ENCODE measurements around the gene FKBP2.

The FKBP2 gene

DNA sequence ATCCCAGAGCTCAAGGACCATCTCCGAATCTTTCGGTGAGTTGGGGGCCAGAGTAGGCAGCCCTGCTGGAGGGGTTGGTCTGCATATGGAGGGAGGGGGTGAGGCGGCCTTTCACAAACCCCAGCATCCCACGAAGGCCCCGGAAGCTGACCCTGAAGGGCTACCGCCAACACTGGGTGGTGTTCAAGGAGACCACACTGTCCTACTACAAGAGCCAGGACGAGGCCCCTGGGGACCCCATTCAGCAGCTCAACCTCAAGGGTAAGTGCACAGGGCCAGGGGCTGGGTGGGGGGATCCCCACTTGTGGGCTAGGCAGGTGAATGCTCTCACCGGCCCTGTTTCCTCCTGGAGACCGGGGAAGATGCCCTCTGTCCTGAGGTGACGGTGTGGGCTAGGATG lies 21.1 kb upstream of the FKBP2 start:
- no peak for DNase-seq

DNA sequence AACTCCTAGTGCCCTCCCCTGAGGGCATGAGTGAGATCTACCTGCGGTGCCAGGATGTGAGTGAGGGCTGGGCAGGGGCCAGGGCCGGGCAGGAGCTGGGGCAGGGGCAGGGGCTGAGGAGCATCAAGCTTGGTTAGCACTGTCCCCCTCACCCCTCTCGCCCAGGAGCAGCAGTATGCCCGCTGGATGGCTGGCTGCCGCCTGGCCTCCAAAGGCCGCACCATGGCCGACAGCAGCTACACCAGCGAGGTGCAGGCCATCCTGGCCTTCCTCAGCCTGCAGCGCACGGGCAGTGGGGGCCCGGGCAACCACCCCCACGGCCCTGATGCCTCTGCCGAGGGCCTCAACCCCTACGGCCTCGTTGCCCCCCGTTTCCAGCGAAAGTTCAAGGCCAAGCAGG lies 20.6 kb upstream of the FKBP2 start:
- no peak for DNase-seq

DNA sequence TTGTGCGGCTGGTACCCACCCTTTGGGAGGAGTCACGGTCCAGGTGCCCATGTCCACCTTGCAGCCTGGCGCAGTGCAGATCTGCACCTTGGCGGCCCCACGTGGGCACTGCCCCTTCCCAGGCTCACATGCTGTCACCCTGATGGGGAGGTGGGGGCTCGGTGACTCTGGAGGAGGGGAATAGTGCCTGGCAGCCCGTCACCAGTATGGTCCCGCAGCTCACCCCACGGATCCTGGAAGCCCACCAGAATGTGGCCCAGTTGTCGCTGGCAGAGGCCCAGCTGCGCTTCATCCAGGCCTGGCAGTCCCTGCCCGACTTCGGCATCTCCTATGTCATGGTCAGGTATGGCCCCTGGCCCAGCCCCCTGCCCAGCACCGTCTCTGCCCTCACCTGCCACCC lies 20.1 kb upstream of the FKBP2 start:
- no peak for DNase-seq

DNA sequence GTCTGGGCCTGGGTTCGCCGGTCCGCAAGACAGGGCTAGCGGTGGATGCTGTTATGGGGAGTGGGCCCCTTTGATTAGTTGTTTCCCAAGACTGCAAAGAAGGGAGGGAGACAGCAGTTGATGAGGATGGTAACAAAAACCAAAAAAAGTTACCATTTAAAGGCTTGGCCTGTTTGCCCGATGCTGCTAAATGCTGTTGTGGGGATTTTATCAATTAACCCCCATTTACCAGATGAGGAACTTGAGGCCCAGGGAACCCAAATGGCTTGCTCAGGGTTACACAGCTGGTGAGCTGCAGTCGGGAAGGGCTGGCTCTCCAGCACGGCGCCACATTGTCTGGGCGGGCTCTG lies 18.3 kb upstream of the FKBP2 start:
- no peak for DNase-seq

DNA sequence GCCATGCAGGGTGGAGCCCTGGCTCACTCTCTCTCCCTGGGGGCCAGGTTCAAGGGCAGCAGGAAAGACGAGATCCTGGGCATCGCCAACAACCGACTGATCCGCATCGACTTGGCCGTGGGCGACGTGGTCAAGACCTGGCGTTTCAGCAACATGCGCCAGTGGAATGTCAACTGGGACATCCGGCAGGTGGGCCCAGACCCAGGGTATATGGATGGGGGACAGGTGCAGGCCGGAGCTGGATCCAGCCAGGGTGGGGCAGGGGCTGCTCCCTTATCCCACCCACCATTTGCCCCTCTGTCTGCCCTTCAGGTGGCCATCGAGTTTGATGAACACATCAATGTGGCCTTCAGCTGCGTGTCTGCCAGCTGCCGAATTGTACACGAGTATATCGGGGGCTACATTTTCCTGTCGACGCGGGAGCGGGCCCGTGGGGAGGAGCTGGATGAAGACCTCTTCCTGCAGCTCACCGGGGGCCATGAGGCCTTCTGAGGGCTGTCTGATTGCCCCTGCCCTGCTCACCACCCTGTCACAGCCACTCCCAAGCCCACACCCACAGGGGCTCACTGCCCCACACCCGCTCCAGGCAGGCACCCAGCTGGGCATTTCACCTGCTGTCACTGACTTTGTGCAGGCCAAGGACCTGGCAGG lies 17.8 kb upstream of the FKBP2 start:
- DNase-seq: no peak

DNA sequence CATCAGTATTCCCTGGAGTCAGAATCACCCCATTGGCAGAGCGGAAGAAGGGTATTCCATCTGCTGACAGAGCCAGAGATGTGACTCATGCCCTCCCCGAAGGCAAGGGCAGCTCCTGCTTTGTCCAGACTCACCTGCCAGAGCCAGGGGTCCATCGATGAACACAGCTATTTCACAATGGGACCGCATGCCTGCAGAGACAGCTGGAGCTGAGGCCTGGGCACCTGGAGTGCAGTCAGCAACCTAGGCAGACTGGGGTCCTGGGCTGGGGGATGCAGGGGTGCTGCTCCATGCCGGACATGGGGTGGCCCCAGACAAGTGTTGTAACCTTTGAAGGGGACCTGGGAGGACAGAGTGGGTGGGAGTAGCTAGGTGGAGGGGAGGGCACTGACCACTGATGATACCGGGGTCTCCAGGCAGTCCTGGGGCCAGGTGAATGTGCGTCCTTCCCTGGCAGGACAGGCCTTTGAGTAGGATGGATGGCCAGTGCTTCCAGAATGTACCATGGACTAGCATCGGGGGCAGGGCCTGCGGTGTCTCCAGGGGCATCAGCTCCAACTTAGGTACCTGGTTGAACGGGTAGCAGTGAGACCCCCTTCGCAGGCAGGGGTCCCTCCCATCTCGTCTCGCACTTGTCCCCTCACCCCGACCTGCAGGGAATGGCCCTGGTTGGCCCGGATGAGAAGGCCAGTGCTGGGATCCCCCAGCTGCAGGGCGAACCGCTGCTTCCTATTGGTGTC lies 16.6 kb upstream of the FKBP2 start:
- DNase-seq: no peak

DNA sequence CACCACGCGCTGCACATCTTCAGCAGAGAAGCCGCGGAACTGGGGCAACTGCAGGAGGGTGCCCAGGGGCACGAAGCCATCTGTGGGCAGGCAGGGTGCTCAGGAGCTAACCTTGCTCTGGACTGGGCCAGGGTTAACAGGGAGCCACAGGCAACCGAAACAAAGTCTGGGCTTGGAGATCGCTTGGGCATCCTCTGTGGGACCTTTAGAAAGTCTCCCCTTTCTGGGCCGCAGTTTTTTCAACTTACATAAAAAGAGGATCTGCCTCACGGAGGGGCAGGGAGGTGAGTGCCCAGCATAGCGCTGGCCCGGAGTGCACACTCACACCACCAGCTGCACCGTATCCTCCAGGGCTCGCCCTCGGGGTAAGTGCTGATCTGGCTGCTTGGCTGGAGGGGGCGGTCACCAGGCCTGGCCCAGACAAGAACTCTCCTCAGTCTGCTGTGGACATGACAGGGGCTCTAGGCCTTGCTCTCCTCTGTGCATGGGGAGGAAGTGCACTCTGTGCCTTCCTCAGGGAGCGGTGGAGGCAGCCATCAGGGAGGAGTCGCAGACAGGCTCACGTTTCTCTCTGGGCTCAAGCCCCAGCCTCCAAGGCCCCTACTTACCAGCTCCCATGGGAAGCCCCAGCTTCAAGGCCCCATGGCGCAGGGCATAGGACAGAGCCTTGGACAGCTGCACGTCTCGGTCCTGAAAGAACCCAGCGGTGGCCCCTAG lies 15.8 kb upstream of the FKBP2 start:
- DNase-seq: no peak

DNA sequence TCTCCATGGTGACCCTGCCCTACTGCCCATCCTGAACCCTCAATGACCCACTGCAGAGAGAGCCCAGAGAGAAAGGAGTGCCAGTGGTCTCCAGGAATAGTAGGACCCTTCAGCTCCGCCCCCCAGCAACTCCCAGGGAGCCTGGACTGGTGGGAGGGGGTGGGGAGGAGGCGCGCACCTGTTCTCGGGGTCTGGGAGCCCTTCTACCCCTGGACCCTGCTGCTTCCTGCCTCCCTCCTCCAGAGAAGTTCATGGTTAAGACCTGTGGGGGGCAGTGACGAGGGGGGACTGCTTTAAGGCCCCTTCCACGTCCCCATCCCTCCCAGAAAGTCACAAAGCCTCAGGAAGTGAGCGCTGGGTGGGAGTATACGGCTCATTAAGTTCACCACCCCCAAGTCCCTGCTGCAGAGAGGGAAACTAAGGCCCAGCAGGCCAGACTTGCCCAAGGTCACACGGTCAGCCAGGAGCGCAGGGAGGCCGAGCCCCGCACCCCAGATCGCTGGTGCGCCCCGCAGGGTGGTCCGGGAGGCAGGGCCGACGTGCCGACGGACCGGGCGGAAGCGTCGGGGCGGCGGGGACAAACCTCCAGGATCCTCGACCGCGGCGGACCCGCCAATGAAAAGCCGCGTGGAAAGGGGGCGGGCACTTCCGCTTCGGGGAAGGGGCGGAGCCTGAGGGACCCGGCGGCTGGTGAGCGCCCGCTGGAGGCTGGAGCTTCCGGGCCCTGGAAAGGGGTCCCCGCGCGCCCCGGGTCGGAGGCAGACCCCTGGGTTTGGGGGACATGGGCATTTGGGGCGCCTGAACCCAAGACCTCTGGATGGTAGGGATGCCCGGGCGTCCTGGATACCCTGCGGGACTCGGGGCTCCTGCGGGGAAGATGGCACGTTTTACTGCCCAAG lies 15.0 kb upstream of the FKBP2 start, which contains the start of the genes NUDT22 and TRPT1:
TSS of gene NUDT22 (plus strand) at position 667 of the 899 bp plus-strand sequence. CDS start 379 bp downstream, outside the sequence.
TSS of gene TRPT1 (minus strand) at position 579 of the 899 bp plus-strand sequence. CDS start at position 253, 326 bp downstream.
- DNase-seq: peak; percentile 64

DNA sequence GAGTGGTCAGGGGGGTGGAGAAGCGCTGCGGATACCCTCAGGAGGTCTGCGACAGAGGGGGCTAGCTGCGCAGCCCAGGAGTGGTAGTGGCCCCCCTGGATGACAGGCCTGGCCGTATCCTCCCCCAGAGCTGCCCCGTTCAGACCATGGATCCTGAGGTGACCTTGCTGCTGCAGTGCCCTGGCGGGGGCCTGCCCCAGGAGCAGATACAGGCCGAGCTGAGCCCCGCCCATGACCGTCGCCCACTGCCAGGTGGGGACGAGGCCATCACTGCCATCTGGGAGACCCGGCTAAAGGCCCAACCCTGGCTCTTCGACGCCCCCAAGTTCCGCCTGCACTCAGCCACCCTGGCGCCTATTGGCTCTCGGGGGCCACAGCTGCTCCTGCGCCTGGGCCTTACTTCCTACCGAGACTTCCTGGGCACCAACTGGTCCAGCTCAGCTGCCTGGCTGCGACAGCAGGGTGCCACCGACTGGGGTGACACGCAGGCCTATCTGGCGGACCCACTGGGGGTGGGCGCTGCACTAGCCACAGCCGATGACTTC lies 14.3 kb upstream of the FKBP2 start:
- DNase-seq: peak; percentile 72

DNA sequence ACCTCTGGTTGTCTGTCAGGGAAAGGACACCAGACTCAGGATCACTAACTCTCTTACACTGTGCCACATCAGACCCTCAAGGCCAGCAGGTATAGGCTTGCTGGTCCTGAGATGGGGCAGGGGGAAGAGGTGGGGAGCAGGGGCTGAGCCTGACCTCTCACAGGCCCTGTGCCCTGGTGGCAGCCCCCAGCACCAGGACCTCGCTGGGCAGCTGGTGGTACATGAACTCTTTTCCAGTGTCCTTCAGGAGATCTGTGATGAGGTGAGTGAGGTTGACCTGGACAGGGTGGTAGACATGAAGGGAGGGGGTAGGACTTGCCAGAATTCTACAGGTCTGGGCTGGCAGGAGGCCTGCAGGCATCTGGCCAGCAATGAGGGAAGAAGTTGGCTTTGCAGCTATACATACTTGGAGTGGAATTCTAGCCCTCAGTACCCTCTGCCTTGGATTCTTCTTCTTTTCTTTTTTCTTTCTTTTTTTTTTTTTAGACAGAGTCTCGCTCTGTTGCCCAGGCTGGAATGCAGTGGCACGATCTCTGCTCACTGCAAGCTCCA lies 13.4 kb upstream of the FKBP2 start:
- DNase-seq: no peak

DNA sequence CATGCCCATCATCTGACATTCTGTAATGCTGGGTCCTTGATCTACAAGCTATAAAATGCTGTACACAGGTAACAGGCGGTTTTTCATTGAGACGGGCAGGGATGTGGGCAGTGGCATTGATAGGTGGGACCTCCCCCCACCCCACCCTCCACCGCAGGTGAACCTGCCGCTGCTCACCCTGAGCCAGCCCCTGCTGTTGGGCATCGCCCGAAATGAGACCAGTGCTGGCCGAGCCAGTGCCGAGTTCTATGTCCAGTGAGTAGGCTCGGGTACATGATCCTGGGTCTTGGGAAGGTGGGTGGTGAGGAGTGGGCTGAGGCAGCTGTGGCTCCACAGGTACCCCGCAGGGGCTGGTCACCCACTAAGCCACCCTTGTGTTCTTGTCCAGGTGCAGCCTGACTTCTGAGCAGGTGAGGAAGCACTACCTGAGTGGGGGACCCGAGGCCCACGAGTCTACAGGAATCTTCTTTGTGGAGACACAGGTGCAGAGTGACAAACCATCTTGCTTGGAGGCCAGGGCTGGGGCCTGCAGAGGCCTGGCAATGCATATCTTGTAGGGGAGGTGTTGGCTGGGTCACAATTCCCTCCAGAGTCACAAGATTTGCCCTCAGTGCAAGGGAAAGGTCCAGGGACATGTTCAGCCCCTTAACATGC lies 11.7 kb upstream of the FKBP2 start:
- DNase-seq: no peak

DNA sequence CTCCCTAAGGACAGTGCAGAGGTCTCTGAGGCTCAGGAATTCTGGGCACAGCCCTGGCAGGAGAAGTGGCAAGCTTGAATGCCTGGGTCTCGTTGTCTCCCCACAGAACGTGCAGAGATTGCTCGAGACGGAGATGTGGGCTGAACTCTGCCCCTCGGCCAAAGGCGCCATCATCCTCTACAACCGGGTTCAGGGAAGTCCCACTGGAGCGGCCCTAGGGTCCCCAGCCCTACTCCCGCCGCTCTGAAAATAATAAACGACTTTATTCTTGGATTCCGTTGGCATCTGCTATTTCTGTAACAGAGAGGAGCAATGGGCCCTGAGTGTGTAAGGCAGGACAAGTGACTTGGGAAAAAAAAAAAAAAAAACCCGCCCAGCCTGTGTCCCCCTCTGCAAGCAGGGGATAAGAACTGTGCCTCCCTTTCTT lies 11.1 kb upstream of the FKBP2 start:
- DNase-seq: no peak

DNA sequence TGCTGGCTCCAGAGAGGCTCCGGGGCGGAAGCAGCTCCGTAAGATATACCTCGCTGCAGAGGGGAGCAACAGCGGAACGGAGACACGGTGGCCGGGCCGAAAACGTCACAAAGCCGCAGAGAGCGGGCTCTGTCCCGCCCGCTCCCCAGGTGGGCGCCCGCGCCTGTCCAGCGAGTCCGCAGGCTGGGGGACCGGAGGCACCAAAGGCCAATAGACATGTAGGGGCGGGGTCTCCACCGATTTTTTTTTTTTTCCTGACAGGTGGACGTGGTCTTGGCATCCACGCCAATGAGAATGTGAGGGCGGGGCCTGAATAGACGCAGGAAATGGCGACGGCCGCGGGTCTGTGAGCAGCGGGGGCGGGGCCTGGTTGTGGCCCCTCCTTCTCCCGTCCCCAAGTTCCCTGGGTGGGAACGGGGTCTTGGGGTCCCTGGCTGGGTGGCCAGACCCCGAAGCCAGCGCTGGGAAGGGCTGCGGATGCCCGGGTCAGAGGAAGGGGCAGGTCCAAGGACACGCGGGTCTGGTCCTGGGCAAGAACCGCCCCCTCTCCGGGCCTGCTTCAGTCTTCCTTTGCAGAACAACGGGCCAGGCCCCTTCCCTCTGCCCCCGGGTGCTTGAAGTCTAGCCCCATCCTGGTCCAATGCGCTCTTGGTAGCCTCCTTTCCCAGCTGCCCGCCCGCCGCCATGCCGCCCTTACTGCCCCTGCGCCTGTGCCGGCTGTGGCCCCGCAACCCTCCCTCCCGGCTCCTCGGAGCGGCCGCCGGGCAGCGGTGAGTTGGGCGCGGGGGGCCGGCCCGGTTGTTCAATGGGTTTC lies 10.5 kb upstream of the FKBP2 start, which contains the start of gene DNAJC4:
TSS of gene DNAJC4 (plus strand) at position 378 of the 814 bp plus-strand sequence. CDS start at position 685, 307 bp downstream.
- DNase-seq: peak; percentile 94

DNA sequence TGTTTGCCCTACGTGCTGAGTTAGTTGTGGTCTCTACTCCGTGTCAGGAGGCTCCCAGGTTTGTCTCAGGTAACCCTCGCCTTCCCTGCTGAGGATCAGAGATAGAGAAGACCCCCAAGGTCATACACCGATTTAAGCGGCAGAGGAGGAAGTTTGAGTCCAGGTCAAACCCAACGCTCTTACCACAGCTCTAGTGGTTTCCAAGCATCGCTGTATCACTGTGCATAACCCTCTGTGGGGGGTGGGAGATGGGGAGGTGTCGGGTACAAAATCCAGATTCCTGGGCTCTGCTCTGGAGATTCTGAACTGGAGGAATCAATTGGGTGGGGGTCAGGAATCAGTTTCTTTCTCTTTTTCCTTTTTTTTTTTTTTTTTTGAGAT lies 9.9 kb upstream of the FKBP2 start:
- no peak for DNase-seq

DNA sequence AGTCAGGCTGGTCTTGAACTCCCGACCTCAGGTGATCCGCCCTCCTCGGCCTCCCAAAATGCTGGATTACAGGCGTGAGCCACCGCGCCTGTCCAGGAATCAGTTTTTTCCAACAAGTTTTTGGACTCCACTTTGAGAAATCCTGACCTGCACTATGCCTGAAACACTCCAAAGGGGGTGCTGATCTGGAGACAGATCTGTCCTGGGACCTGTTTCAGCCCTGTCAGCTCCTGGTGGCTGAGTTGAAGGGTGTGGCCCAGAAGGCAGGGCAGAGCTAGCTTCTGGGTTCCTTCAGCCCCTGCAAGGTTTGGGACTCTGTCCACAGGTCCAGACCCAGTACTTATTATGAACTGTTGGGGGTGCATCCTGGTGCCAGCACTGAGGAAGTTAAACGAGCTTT lies 9.3 kb upstream of the FKBP2 start:
- no peak for DNase-seq

DNA sequence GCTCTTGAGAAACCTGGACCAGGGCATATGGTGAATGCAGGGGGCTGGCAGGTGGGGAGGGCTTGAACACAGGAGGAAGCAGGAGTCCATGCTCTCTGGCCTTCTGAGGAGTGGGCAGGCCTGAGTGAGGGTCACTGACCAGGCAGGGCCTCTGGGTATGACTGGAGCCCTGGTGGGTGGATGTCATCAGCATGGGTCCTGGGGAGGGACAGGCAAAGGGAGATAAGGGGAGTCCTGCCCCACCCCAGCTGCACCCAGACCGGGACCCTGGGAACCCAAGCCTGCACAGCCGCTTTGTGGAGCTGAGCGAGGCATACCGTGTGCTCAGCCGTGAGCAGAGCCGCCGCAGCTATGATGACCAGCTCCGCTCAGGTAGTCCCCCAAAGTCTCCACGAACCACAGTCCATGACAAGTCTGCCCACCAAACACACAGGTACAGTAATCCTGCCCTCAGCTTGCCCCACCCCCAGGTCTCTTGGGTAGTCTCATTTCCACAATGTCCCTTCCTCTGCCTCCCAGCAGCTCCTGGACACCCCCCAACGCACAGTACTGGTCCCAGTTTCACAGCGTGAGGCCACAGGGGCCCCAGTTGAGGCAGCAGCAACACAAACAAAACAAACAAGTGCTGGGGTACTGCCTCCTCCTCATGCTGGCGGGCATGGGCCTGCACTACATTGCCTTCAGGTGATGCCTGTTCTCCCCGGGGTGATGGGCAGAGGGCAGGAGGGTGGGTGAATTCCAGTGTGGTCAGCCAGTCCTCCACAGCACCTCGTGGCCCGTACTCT lies 8.5 kb upstream of the FKBP2 start:
- no peak for DNase-seq

DNA sequence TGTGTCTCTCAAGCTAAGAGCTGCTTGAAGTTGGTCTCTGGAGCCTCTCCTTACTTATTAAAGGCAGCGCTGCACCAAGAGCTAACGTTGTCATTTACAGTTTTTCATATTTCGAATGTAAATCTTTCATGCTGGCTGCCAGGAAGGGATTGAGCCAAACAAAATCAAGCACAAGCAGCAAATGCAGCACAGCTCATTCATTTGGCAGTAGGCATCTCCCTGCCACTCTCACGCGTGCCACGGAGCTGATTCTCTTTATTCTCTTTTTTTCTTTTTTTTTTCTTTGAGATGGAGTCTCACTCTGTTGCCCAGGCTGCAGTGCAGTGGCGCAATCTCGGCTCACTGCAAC lies 8.0 kb upstream of the FKBP2 start:
- no peak for DNase-seq

DNA sequence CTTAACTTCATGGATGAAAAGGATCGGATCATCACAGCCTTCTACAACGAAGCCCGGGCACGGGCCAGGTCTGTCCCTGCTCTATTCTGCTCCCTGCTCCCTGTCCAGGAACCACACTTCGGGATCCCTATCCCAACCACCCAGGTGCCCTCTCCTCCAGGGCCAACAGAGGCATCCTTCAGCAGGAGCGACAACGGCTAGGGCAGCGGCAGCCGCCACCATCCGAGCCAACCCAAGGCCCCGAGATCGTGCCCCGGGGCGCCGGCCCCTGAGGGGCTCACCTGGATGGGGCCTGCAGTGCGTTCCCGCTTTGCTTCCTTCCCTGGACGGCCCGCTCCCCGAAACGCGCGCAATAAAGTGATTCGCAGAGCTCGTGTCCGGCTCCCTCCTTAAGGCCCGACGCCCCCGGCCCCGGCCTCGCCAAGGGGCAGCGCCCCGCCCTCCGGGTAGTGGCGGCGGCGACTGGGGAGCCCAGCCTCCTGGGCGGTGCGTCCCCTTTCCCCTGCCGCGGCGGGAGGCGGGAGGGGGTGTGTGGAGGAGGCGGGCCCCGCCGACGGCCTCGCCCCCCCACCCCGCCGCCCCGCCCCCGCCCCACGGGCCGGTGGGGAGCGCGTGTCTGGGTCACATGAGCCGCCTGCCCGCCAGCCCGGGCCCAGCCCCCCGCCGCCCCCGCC lies 6.8 kb upstream of the FKBP2 start, which contains the start of gene VEGFB:
TSS of gene VEGFB (plus strand) at position 672 of the 674 bp plus-strand sequence. CDS start 250 bp downstream, outside the sequence.
- no peak for DNase-seq
